AG04449 (cell line): Measurements from ENCODE around the gene FBXL13.
"Not testable (repeated sequence)": the region's sequence is repeated elsewhere in the genome, so short reads cannot be mapped to it uniquely, and the experiment has no call there.

Experiments used
- CTCF ChIA-PET: fragments of 350-600 bp; formaldehyde crosslinking; extraction: SDS; loops from one replicate; lab custom pipeline; 2021; ENCODE audit warnings: antibody characterized with exemption; lab: Yijun Ruan, JAX
- POLR2A ChIA-PET: fragments of 400-600, 350-600 bp; formaldehyde crosslinking; extraction: SDS; loops from one replicate; lab custom pipeline; 2020; ENCODE audit warnings: antibody characterized with exemption, inconsistent platforms; lab: Yijun Ruan, JAX
- DNase-seq: peaks from one replicate; pipeline ENCODE4 v3.0.0-alpha.2; 2010; ENCODE audit warnings: low read depth, low spot score
- H3K4me3 ChIP-seq: 2 replicates; pipeline ENCODE4 v1.5.1; 2011; ENCODE audit warnings: low read depth, mild to moderate bottlenecking, control low read depth, low read length
- TF ChIP-seq, protein P1 (sequence below): IDR thresholded peaks from one replicate; pipeline ENCODE4 v1.5.1; 2011; ENCODE audit warnings: mild to moderate bottlenecking, moderate library complexity, low read length, control low read depth, inconsistent platforms; ENCODE audit not compliant: insufficient read depth; ENCODE audit errors: missing control alignments

The FBXL13 gene

DNA sequence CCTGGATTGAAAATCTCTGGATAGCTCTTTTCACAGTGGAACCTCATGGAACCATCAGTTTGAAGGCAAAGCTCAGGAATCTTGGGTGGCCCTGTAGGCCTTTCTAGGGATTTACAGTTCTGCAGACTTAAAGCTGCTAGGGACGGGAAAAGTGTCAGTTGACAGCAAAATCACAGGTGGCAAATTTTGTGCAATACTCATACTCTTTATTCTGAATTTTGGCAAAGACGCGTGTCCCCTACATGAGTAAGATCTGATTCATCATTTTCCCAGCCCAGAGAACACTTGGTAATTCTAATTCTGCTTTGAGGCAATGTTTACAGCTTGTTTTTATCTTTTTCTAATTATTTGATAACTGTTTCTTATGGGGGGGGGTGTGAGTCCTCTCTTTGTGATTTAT lies 158.2 kb downstream of the FBXL13 start:
- CTCF ChIA-PET: interaction anchor here (1.2 to 2.3 kb wide), 4 partner anchors 10 to 146 kb away, joined by 3 to 9 read pairs (median 7); no protein-coding TSS in a partner anchor
- H3K4me3 ChIP-seq: no peak overlapping the region
- TF ChIP-seq, protein P1, sequence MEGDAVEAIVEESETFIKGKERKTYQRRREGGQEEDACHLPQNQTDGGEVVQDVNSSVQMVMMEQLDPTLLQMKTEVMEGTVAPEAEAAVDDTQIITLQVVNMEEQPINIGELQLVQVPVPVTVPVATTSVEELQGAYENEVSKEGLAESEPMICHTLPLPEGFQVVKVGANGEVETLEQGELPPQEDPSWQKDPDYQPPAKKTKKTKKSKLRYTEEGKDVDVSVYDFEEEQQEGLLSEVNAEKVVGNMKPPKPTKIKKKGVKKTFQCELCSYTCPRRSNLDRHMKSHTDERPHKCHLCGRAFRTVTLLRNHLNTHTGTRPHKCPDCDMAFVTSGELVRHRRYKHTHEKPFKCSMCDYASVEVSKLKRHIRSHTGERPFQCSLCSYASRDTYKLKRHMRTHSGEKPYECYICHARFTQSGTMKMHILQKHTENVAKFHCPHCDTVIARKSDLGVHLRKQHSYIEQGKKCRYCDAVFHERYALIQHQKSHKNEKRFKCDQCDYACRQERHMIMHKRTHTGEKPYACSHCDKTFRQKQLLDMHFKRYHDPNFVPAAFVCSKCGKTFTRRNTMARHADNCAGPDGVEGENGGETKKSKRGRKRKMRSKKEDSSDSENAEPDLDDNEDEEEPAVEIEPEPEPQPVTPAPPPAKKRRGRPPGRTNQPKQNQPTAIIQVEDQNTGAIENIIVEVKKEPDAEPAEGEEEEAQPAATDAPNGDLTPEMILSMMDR: no peak
- DNase-seq: no peak
- POLR2A ChIA-PET: no interaction called here

DNA sequence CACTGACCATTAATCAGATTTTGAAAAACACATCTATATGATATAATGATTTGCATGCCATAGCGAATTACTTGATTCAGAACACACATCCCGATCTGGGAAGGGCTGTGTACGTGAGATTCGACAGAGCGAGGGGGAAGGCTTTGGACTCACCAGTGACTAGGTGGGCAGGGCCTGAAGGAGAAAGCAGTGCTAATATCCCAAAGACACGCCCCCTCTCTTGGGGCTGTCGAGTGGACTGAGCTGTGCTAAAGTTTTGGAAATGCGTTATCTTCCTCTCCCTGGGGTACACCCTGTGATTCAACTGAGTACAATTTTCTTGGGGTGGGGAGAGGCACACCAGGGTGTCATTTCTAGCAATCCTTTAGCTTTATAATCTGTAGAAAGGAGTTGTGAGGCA lies 160.0 kb downstream of the FBXL13 start:
- ChIA-PET CTCF (interaction anchor here (0.9 to 1.2 kb wide), 2 partner anchors 11 to 12 kb away, joined by 3 to 4 read pairs; no protein-coding TSS in a partner anchor), POLR2A (no interaction called here)
- H3K4me3 ChIP-seq: no peak overlapping the region; the same call in 1 of the 2 replicates
- no peak for DNase-seq
- TF ChIP-seq, protein P1: no peak

DNA sequence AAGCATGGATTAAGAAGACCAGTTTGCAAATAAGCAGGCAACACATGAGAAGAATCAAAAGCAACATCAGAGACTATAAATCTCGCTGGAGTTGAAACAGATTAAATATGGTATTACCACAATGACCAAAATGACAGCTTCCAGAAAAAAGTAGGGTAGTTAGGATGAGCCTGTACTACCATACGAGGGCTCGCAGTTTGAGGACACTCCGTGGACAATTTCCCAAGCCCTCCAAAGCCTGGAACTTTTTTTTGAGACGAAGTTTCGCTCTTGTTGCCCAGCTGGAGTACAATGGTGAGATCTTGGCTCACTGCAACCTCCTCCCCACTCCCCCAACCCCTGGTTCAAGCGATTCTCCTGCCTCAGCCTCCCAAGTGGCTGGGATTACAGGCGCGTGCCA lies 160.8 kb downstream of the FBXL13 start:
- CTCF ChIA-PET: interaction anchor here (1.2 kb wide), 1 partner anchor 12 kb away, joined by 4 read pairs; no protein-coding TSS in a partner anchor
- H3K4me3 ChIP-seq: peak overlapping the region; percentile 52
- TF ChIP-seq, protein P1: no peak
- no peak for DNase-seq
- POLR2A ChIA-PET: interaction anchor here (1.7 kb wide), 1 partner anchor 23 kb away, joined by 13 read pairs; no protein-coding TSS in a partner anchor

DNA sequence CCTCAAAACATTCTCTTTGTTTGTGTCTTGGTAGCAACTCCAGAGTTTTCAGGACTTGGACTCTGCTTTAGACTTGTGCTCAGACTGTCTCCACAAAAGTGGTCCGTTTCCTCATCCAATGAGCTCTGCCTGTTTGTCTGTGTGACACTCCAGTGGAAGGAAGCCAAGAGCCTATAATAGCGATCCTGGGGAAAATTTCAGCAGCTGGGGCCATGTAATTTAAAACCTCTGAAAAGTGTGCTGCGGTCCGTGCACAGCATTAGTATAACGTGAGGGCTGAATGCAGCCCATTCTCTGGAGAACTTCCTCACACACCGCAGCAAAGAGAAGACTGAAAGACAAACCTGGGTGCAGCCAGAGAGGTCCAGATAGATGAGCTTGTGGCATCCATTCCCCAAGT lies 161.9 kb downstream of the FBXL13 start, which contains the start of gene LRRC17:
Gene LRRC17, plus strand, starts transcription at position 259 of the 400 bp plus-strand sequence. CDS start 20,914 bp downstream, outside the sequence.
- H3K4me3 ChIP-seq: peak within 1 kb of the TSS; percentile 52
- TF ChIP-seq, protein P1: no peak
- ChIA-PET CTCF (no interaction called here), POLR2A (interaction anchor here (1.7 kb wide), 1 partner anchor 22 kb away, joined by 13 read pairs; no protein-coding TSS in a partner anchor)
- no peak for DNase-seq

DNA sequence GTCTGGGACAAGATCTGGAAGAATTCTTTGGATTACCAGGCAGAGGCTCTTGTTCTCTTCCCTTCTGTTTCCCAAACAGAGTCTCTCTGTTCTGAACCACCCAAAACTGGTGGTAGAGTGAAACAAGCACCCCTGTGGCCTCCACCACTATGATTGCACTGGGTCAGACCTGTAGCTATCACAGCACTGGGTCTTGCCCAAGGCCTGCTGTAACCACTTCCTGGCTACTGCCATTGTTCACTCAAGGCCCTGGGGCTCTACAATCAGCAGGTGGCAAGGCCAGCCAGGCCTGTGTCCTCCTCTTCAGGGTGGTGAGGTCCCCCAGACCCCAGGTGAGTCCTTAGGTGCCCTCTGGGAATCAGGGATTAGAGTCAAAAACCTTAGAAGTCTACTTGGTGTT lies 165.9 kb downstream of the FBXL13 start:
- H3K4me3 ChIP-seq: no peak overlapping the region
- POLR2A ChIA-PET: no interaction called here
- CTCF ChIA-PET: no interaction called here
- TF ChIP-seq, protein P1: no peak
- DNase-seq: no peak

DNA sequence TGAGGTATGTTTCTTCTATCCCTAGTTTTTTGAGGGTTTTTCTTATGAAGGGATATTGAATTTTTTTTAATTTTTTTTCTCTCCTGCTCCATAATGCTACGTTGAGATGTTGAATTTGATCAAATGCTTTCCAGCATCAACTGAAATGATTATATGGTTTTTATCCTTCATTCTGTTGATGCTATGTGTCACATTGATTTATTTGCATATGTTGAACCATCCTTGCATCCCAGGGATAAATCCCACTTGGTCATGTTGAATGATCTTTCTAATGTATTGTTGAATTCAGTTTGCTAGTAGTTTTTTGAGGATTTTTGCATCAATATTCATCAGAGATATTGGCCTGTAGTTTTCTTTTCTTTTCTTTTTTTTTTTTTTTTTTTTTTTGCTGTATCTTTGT lies 171.0 kb downstream of the FBXL13 start:
- H3K4me3 ChIP-seq, DNase-seq, CTCF ChIA-PET, POLR2A ChIA-PET: not testable (repeated sequence)

DNA sequence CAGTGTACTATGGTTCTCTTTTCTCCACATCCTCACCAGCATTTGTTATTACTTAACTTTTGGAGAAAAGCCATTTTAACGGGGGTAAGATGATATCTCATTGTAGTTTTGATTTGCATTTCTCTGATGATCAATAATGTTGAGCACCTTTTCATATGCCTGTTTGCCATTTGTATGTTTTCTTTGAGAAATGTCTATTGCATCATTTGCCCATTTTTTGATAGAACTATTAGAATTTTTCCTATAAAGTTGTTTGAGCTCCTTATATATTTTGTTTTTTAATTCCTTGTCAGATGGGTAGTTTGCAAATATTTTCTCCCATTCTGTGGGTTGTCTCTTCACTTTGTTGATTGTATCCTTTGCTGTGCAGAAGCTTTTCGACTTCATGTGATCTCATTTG lies 172.5 kb downstream of the FBXL13 start:
- POLR2A ChIA-PET, H3K4me3 ChIP-seq, DNase-seq, CTCF ChIA-PET: not testable (repeated sequence)
